SK-N-SH treated with all-trans-retinoic acid at 6 μM for 48 hours (cell line): ENCODE results near the gene FBN3.
"Not testable (repeated sequence)": the region's sequence is repeated elsewhere in the genome, so short reads cannot be mapped to it uniquely, and the experiment has no call there.

Experiments used
- ATAC-seq: fragments of 200-7000 bp; cut with Tn5 transposase; 3 replicates; pipeline ENCODE4 v1.9.1; 2020; ENCODE audit warnings: mild to moderate bottlenecking, moderate library complexity
- ARNTL ChIP-seq: fragments of 450-650 bp; formaldehyde crosslinking; IDR thresholded peaks from 2 replicates; pipeline ENCODE4 v1.5.0; 2020; ENCODE audit warnings: low read depth, mild to moderate bottlenecking, moderate library complexity, borderline replicate concordance
- BACH2 ChIP-seq: fragments of 250-450 bp; sonication (Bioruptor Pico); IDR thresholded peaks from 2 replicates; pipeline ENCODE4 v1.9.0; 2021; ENCODE audit warnings: mild to moderate bottlenecking, borderline replicate concordance
- CSDC2 ChIP-seq: fragments of 250-450 bp; sonication (Bioruptor Pico); IDR thresholded peaks from 2 replicates; pipeline ENCODE4 v1.5.0; 2020; ENCODE audit warnings: mild to moderate bottlenecking, moderate library complexity
- ESRRG ChIP-seq: fragments of 250-450 bp; sonication (Bioruptor Pico); IDR thresholded peaks from 2 replicates; pipeline ENCODE4 v1.6.1; 2021; ENCODE audit warnings: mild to moderate bottlenecking
- GLIS3 ChIP-seq: fragments of 250-450 bp; sonication (Bioruptor Pico); IDR thresholded peaks from 2 replicates; pipeline ENCODE4 v1.5.0; 2020; ENCODE audit warnings: mild to moderate bottlenecking, moderate library complexity
- ISL1 ChIP-seq: fragments of 250-450 bp; sonication (Bioruptor Pico); IDR thresholded peaks from 2 replicates; pipeline ENCODE4 v2.1.2; 2022; ENCODE audit warnings: mild to moderate bottlenecking, moderate library complexity
- OSR1 ChIP-seq: fragments of 250-450 bp; sonication (Bioruptor Pico); IDR thresholded peaks from 2 replicates; pipeline ENCODE4 v1.8.0; 2022; ENCODE audit warnings: moderate library complexity, mild to moderate bottlenecking, inconsistent platforms
- PPARA ChIP-seq: fragments of 250-450 bp; sonication (Bioruptor Pico); IDR thresholded peaks from 2 replicates; pipeline ENCODE4 v1.5.0; 2020; ENCODE audit warnings: mild to moderate bottlenecking, borderline replicate concordance
- RARB ChIP-seq: fragments of 250-450 bp; sonication (Bioruptor Pico); IDR thresholded peaks from 2 replicates; pipeline ENCODE4 v1.8.0; 2021; ENCODE audit warnings: mild to moderate bottlenecking, moderate library complexity
- TCF4 ChIP-seq: fragments of 250-450 bp; sonication (Bioruptor Pico); IDR thresholded peaks from 2 replicates; pipeline ENCODE4 v1.8.0; 2021; ENCODE audit warnings: mild to moderate bottlenecking, moderate library complexity, borderline replicate concordance
- TOX ChIP-seq: fragments of 250-450 bp; sonication (Bioruptor Pico); IDR thresholded peaks from 2 replicates; pipeline ENCODE4 v1.8.0; 2021; ENCODE audit warnings: mild to moderate bottlenecking, moderate library complexity, borderline replicate concordance
- ZC3H10 ChIP-seq: fragments of 250-450 bp; sonication (Bioruptor Pico); IDR thresholded peaks from 2 replicates; pipeline ENCODE4 v1.5.1; 2021; ENCODE audit warnings: mild to moderate bottlenecking, moderate library complexity
- ZFP3 ChIP-seq: fragments of 250-450 bp; sonication (Bioruptor Pico); IDR thresholded peaks from 2 replicates; pipeline ENCODE4 v1.5.0; 2020; ENCODE audit warnings: mild to moderate bottlenecking, moderate library complexity
- ZFP30 ChIP-seq: fragments of 450-650 bp; formaldehyde crosslinking; IDR thresholded peaks from 2 replicates; pipeline ENCODE4 v1.5.0; 2022; ENCODE audit warnings: mild to moderate bottlenecking, moderate library complexity
- ZNF565 ChIP-seq: fragments of 450-650 bp; formaldehyde crosslinking; conservative IDR thresholded peaks from 2 replicates; pipeline ENCODE4 v1.5.0; 2020; ENCODE audit warnings: low read depth, mild to moderate bottlenecking, moderate library complexity
- ZNF70 ChIP-seq: fragments of 450-650 bp; formaldehyde crosslinking; IDR thresholded peaks from 2 replicates; pipeline ENCODE4 v1.5.0; 2020; ENCODE audit warnings: mild to moderate bottlenecking, moderate library complexity
- ZNF8 ChIP-seq: fragments of 450-650 bp; formaldehyde crosslinking; IDR thresholded peaks from 2 replicates; pipeline ENCODE4 v1.5.0; 2020; ENCODE audit warnings: mild to moderate bottlenecking, moderate library complexity
- TF ChIP-seq, protein P1 (sequence below): fragments of 250-450 bp; sonication (Bioruptor Pico); IDR thresholded peaks from 2 replicates; pipeline ENCODE4 v1.5.0; 2020; ENCODE audit warnings: mild to moderate bottlenecking, moderate library complexity
- TF ChIP-seq, protein P2 (sequence below): fragments of 250-450 bp; sonication (Bioruptor Pico); IDR thresholded peaks from 2 replicates; pipeline ENCODE4 v1.5.1; 2020; ENCODE audit warnings: low read depth, mild to moderate bottlenecking, moderate library complexity
- TF ChIP-seq, protein P3 (sequence below): fragments of 250-450 bp; sonication (Bioruptor Pico); IDR thresholded peaks from 2 replicates; pipeline ENCODE4 v1.8.0; 2020; ENCODE audit warnings: mild to moderate bottlenecking, moderate library complexity, borderline replicate concordance
- TF ChIP-seq, protein P4 (sequence below): fragments of 250-450 bp; sonication (Bioruptor Pico); IDR thresholded peaks from 2 replicates; pipeline ENCODE4 v1.8.0; 2021; ENCODE audit warnings: low read depth, mild to moderate bottlenecking, moderate library complexity, borderline replicate concordance
- TF ChIP-seq, protein P5 (sequence below): fragments of 250-450 bp; sonication (Bioruptor Pico); IDR thresholded peaks from 2 replicates; pipeline ENCODE4 v1.5.1; 2021; ENCODE audit warnings: mild to moderate bottlenecking, moderate library complexity

The FBN3 gene

DNA sequence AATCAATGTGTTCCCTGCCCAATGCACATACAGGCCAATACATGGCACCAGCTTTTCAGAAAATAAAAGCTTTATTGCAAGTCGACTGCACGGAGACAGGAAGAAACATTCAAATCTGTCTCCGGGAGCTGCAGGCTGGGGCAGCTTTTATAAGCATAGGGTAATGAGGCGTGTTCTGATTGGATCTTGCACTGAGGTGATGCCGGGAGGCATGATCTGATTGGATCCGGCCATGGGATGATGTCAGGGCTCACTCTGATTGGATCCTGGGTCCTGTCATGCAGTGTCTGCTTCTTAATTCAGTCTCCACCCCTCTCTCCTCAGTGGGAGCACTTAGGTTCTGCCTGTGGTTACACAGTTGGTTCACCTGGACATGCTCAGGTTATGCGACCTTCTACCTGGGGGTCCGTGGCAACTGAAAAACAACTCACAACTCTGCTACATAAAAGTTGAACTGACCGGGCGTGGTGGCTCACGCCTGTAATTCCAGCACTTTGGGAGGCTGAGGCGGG is 11.8 kb upstream of the FBN3 start:
- TF ChIP-seq TOX (CRISPR knock-in tag) (no peak), PPARA (CRISPR knock-in tag) (no peak), ZNF70 (CRISPR knock-in tag) (no peak), GLIS3 (CRISPR knock-in tag) (no peak)
- TF ChIP-seq, protein P1, sequence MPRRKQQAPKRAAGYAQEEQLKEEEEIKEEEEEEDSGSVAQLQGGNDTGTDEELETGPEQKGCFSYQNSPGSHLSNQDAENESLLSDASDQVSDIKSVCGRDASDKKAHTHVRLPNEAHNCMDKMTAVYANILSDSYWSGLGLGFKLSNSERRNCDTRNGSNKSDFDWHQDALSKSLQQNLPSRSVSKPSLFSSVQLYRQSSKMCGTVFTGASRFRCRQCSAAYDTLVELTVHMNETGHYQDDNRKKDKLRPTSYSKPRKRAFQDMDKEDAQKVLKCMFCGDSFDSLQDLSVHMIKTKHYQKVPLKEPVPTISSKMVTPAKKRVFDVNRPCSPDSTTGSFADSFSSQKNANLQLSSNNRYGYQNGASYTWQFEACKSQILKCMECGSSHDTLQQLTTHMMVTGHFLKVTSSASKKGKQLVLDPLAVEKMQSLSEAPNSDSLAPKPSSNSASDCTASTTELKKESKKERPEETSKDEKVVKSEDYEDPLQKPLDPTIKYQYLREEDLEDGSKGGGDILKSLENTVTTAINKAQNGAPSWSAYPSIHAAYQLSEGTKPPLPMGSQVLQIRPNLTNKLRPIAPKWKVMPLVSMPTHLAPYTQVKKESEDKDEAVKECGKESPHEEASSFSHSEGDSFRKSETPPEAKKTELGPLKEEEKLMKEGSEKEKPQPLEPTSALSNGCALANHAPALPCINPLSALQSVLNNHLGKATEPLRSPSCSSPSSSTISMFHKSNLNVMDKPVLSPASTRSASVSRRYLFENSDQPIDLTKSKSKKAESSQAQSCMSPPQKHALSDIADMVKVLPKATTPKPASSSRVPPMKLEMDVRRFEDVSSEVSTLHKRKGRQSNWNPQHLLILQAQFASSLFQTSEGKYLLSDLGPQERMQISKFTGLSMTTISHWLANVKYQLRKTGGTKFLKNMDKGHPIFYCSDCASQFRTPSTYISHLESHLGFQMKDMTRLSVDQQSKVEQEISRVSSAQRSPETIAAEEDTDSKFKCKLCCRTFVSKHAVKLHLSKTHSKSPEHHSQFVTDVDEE = no peak
- TF ChIP-seq, protein P2, sequence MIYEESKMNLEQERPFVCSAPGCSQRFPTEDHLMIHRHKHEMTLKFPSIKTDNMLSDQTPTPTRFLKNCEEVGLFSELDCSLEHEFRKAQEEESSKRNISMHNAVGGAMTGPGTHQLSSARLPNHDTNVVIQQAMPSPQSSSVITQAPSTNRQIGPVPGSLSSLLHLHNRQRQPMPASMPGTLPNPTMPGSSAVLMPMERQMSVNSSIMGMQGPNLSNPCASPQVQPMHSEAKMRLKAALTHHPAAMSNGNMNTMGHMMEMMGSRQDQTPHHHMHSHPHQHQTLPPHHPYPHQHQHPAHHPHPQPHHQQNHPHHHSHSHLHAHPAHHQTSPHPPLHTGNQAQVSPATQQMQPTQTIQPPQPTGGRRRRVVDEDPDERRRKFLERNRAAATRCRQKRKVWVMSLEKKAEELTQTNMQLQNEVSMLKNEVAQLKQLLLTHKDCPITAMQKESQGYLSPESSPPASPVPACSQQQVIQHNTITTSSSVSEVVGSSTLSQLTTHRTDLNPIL (CRISPR knock-in tag) = no peak
- peak; percentile 61; the same call in 2 of the 3 replicates for ATAC-seq

DNA sequence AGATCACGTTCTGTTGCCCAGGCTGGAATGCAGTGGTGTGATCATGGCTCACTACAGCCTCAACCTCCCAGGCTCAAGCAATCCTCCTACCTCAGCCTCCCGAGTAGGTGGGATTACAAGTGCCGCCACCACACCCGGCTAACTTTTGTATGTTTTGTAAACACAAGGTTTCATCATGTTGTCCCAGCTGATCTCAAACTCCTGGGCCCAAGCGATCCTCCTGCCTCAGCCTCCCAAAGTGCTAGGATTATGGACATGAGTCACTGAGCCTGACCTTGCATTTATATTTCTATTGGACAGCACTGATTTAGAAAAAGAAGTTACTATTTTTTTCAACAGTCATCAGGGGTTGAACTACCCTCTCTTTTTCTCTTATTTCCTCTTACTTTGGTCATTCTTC is 9.9 kb upstream of the FBN3 start:
- ATAC-seq = not testable (repeated sequence)

DNA sequence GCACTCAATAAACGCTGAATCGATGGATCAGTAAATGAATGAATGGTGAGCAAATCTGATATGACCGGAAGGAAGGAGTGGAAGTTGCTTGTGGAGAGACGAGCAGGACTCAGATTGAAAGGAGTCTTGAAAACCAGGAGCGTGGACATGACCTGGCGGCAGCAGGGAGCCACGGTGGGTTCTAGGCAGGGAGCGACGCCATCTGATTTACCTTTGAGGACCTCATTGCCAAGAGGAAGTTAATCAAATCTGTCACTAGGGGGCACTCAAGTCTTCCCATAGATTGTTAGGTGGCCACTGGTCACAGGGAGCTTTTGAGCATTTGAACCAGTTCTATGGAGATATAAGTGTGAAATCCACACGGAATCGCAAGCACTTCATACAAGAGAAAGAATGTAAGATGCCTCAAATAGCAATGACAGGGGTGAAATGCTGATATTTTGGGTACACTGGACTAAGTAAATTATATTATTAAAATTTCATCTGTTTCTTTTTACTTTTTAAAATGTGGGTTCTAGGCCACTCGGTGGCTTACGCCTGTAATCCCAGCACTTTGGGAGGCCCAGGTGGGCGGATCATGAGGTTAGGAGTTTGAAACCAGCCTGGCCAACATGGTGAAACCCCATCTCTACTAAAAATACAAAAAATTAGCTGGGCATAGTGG is 9.2 kb upstream of the FBN3 start:
- peak; percentile 80 for ATAC-seq
- TF ChIP-seq TOX (CRISPR knock-in tag) (no peak), ARNTL (CRISPR knock-in tag) (no peak), GLIS3 (CRISPR knock-in tag) (0 out of 2 replicates have a peak, but pooled peaks have one; percentile 47), ZFP3 (CRISPR knock-in tag) (0 out of 2 replicates have a peak, but pooled peaks have one; percentile 55)
- TF ChIP-seq, protein P3, sequence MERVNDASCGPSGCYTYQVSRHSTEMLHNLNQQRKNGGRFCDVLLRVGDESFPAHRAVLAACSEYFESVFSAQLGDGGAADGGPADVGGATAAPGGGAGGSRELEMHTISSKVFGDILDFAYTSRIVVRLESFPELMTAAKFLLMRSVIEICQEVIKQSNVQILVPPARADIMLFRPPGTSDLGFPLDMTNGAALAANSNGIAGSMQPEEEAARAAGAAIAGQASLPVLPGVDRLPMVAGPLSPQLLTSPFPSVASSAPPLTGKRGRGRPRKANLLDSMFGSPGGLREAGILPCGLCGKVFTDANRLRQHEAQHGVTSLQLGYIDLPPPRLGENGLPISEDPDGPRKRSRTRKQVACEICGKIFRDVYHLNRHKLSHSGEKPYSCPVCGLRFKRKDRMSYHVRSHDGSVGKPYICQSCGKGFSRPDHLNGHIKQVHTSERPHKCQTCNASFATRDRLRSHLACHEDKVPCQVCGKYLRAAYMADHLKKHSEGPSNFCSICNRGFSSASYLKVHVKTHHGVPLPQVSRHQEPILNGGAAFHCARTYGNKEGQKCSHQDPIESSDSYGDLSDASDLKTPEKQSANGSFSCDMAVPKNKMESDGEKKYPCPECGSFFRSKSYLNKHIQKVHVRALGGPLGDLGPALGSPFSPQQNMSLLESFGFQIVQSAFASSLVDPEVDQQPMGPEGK = no peak

DNA sequence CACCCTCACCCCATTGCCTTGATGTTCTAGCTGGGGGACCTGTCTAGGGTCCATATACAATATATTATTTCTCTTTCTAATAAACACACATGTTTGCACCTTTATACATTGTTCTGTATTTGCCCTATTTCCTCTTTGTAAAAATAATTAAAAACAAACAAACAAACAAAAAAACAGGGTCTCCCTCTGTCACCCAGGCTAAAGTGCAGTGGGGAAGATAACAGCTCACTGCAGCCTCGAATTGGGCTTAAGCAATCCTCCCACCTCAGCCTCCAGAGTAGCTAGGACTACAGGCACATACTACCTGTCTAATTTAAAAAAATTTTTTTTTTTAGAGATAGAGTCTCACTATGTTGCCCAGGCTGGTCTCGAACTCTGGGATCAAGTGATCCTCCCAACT is 5.9 kb upstream of the FBN3 start:
- TF ChIP-seq RARB (no peak), ZNF70 (CRISPR knock-in tag) (no peak), TOX (CRISPR knock-in tag) (no peak), ESRRG (CRISPR knock-in tag) (no peak), ARNTL (CRISPR knock-in tag) (no peak), GLIS3 (CRISPR knock-in tag) (no peak), ZC3H10 (CRISPR knock-in tag) (no peak), CSDC2 (CRISPR knock-in tag) (no peak), ZNF565 (no peak), ZFP3 (CRISPR knock-in tag) (no peak), ZNF8 (no peak), BACH2 (CRISPR knock-in tag) (no peak), TCF4 (CRISPR knock-in tag) (no peak), ISL1 (CRISPR knock-in tag) (no peak), ZFP30 (no peak), OSR1 (CRISPR knock-in tag) (no peak)
- TF ChIP-seq, protein P3 = no peak
- TF ChIP-seq, protein P4, sequence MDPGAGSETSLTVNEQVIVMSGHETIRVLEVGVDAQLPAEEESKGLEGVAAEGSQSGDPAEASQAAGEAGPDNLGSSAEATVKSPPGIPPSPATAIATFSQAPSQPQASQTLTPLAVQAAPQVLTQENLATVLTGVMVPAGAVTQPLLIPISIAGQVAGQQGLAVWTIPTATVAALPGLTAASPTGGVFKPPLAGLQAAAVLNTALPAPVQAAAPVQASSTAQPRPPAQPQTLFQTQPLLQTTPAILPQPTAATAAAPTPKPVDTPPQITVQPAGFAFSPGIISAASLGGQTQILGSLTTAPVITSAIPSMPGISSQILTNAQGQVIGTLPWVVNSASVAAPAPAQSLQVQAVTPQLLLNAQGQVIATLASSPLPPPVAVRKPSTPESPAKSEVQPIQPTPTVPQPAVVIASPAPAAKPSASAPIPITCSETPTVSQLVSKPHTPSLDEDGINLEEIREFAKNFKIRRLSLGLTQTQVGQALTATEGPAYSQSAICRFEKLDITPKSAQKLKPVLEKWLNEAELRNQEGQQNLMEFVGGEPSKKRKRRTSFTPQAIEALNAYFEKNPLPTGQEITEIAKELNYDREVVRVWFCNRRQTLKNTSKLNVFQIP = no peak
- TF ChIP-seq, protein P2 (CRISPR knock-in tag) = no peak
- TF ChIP-seq, protein P5, sequence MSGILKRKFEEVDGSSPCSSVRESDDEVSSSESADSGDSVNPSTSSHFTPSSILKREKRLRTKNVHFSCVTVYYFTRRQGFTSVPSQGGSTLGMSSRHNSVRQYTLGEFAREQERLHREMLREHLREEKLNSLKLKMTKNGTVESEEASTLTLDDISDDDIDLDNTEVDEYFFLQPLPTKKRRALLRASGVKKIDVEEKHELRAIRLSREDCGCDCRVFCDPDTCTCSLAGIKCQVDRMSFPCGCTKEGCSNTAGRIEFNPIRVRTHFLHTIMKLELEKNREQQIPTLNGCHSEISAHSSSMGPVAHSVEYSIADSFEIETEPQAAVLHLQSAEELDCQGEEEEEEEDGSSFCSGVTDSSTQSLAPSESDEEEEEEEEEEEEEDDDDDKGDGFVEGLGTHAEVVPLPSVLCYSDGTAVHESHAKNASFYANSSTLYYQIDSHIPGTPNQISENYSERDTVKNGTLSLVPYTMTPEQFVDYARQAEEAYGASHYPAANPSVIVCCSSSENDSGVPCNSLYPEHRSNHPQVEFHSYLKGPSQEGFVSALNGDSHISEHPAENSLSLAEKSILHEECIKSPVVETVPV (CRISPR knock-in tag) = no peak
- ATAC-seq = no peak

DNA sequence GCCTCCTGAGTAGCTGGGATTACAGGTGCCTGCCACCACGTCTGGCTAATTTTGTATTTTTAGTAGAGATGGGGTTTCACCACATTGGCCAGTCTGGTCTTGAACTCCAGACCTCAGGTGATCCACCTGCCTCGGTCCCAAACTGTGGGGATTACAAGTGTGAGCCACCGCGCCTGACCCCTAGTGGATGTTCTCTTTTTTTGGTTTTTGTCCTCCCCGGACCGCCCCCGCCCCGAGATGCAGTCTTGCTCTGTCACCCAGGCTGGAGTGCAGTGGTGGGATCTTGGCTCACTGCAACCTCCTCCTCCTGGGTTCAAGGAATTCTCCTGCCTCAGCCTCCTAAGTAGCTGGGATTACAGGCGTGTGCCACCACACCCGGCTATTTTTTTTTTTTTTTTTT is 4.6 kb upstream of the FBN3 start:
- ATAC-seq = 0 out of 3 replicates have a peak, but pooled peaks have one; percentile 26
